Hypothalamus (tissue), 51 donors: ENCODE data around the gene ZNF445.
"Not testable (repeated sequence)": the region's sequence is repeated elsewhere in the genome, so short reads cannot be mapped to it uniquely, and the experiment has no call there.

Experiments
- DNase-seq, 51 donors: peaks; one replicate each; lab custom pipeline; 2025; lab: John Stamatoyannopoulos, UW

ZNF445 gene

DNA sequence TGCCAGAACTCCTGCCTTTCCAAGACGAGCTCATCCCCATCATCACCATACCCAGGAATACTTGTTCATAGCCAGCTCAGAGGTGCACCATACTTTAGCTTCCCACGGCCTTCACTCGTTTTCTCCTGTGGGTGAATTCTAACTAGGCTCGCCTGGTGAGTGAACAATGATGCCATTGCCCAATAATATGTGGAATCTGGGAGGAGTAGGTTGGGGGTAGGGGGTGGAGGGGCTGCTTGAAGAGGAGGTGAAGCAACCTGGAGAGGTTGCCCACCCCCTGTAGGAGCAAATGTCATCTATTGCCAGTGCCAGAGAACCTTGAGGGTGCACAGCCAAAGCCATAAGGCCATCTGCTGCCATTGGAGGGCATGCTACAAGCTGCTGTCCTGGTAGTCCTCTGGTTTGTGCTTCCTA is 592 bp upstream of the ZNF445 start:
- DNase-seq = peak in 2 of 51 donors; percentile 39 to 40

- no peak for DNase-seq
Measured at GRCh38 chr3:44476963-44477311, 533 bp downstream of the ZNF445 start.

DNA sequence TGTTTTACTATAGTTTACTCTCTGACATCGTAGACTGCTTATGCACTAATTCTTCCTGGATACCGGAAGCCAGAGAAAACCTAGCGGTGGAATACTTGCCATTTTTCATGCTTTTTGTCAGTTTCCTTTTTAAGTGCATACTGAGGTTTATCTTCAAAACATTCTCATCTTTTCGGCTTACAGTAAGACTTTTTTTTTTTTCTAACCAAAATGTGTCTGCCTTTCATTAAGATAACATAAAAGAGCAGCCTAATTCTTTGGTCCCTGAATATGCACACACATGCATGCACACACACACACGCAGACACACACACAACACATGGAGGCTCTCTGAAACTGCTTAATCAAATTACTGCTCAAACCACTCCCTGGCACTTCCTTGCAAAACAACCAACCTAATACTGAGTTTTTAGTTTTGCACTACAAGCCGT is 1.3 kb downstream of the ZNF445 start:
- DNase-seq = peak in 1 of 51 donors; percentile 14

- DNase-seq = not testable (repeated sequence)
Measured at GRCh38 chr3:44474886-44475285, 2.6 kb downstream of the ZNF445 start.

- DNase-seq = no peak
Measured at GRCh38 chr3:44470430-44470829, 7.0 kb downstream of the ZNF445 start.

DNA sequence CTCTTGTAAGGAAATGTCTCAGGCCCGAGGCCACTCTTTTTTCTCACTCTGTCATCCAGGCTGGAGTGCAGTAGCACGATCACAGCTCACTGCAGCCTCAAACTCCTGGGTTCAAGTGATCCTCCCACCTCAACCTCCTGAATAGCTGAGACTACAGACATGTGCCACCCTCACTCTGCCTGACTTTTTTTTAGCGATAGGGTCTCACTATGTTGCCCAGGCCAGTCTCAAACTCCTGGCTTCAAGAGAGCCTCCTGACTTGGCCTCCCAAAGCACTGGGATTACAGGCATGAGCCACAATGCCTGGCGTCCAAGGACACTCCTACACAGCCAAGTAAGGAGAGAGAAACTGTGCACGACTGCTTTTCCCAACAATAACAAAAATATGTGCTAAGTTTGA is 7.6 kb downstream of the ZNF445 start:
- DNase-seq = no peak

DNA sequence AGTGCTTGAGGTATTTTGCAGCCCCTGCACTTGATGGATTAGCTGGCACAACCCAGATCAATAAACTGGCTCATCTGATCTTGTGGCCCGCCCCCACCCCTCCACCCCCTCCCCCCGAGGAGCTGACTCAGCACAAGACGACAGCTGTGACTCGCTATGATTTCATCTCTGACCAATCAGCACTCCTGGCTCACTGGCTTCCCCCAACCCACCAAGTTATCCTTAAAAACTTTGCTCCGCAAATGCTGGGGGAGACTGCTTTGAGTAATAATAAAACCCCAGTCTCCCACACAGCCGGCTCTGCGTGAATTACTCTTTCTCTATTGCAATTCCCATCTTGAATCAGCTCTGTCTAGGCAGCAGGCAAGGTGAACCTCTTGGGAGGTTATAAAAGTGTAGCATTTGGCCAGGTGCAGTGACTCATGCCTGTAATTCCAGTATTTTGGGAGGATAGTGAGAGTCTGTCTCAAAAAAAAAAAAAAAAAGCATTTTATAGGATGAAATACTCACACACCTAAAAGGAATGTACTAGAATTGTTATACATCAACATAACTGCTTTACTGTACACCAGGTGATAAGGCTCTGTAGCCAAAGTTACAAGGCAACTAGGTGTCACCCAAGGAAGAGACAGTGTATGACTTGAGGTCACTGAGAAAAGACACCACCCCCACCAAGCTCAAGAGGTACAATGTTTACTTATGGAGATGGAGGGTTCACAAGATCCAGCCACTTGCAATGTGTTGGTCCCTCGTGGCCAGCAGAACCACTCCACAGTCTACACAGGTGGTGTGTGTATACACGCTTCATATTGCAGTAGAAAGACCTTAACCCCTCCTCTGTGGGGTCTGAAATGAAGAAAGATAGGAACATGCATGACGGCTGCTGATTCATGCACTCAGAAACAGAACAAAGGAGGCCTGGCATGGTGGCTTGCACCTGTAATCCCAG is 8.6 kb downstream of the ZNF445 start:
- peak in 4 of 51 donors; percentile 5 to 9 (median 6) for DNase-seq

DNA sequence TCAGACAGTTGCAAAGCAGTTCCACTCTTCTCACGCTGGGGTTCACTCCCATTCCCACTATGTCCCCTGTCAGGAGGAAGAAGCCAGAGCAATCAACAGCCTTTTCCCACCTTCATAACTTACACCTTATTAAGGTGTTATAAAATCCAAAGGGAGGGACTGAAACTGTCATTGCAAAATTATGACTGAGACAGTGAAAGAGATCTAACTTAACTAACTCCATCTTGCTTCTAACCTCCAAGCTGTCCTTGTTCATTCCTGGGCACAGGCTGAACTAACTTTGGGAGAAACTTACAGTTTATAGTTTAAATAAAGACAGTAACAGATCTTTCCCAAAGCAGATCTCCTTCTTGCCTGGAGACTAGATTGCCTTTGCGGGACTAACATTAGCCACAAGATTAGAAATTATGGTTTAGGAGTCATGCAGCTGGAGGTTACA is 9.4 kb downstream of the ZNF445 start:
- DNase-seq = not testable (repeated sequence)

DNA sequence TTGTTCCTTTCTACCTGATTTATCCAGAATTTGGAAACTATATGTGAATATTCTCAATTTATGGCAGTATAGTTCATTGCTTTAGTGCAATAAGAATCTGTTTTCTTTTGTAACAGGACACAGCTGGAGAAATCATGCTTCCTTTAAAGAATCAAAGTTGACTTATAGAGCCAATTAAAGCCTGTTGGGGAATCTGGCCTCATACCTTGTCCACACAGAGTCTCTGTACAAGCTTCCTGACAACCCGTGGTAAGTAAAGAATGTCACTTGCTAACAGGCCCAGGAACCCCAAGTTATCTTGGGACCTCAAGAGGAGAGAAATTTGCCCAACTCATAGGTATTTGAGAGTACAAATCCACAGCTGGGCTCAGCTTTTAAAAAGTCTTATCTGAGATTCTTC is 10.2 kb downstream of the ZNF445 start:
- DNase-seq = no peak

DNA sequence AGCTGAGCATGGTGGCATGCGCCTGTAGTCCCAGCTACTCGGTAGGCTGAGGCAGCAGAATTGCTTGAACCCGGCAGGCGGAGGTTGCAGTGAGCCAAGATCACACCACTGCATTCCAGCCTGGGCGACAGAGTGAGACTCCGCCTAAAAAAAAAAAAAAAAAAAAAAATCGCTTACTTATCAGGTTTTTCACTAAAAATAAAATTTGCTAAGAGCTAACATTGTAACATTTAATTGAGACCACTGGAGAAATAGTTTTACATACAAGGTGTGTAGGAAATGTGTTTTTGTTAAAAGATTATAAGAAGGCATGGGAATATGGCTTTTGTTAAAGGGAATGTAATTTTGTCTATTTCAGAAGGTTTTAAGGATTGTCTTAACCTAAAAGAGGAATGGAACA is 12.6 kb downstream of the ZNF445 start:
- not testable (repeated sequence) for DNase-seq

GRCh38 chr3:44464509-44464908 is 13.0 kb downstream of the ZNF445 start:
- DNase-seq = no peak

DNA sequence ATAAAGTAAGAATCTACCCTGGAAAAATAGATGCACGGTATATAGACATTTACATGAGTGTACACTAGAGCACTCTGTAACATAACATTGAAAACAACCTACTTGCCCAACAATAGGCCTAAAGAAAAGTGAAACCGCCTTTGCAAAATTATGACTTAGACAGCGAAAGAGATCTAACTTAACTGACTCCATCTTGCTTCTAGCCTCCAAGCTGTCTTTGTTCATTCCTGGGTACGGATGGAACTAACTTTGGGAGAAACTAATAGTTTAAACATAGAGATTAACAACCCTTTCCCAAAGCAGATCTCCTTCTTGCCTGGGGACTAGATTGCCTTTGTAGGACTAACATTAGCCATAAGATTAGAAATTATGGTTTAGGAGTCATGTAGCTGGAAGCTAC is 17.4 kb downstream of the ZNF445 start:
- not testable (repeated sequence) for DNase-seq

DNA sequence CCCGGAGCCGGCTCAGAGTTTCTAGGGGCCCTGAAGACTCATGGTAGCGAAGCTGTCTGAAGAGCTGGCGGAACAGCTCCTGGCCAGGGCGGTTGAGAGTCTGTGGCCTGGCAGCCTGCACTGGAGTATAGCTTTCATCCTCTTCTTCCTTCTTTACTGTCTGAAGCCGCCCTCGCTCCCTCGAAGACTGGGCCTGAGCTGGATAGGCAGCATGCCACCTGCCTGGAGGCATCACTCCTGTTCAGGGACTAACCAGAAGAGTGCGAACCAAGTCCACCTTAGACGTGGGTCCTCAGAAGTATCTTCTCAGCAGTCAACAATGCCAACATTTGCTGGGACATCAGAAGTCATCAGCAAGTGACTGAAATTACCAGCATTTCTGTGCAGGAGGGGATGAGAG is 22.2 kb downstream of the ZNF445 start:
- no peak for DNase-seq

- no peak for DNase-seq
Measured at GRCh38 chr3:44454258-44454657, 23.2 kb downstream of the ZNF445 start.

- DNase-seq = no peak
Measured at GRCh38 chr3:44451441-44451840, 26.0 kb downstream of the ZNF445 start.

DNA sequence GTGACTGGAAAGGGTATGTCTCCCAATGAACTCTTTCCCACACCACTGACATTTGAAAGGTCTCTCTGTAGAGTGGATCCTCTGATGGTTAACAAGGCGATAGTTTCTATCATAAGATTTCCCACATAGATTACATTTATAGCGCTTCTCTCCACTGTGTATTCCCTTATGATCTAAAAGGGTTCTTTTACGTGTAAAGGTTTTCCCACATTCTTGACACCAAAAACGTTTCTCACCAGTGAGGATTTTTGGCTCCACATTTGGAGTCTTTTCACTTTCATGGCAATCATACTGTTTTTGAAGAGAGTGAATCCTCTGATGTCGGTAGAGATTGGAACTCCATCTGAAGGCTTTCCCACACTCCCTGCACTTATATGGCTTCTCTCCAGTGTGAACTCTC is 30.5 kb downstream of the ZNF445 start:
- DNase-seq = no peak

- no peak for DNase-seq
Measured at GRCh38 chr3:44445786-44446185, 31.7 kb downstream of the ZNF445 start.

DNA sequence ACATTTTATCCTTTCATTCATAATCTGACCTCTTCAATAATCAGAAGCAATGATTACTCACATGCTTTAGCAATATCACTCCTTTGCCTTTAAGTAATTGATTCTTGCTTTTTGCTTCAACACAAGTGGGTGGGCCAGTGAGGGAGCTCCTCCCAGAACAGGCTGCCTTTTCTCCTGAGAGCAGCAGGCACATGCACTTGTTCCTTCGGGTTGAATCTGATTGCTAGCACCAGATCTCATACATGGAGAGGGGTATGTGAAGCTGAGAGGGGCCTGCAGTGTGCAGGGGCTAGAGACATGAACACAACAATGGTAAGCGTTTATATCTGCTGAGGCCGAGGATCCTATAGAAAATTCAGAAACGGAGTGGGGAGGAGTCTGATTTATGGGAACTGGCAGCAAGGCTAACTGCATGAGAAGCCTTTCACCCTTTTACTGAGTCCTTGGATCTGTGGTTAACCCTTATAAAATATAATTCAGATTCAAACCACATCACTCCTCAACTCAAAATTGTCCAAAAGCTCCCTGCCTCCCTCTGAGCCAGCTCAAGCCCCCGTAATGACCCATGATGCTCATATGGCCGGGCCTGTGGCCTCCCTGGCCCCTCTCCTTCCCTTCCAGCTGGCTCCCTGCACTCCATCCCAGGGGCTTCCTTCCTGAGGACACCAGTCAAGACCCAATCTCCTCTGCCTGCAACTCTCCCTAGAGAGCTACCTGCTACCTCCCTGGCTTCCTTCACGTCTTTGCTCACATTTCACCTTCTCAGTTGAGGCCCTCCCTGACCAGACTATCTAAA is 32.4 kb downstream of the ZNF445 start:
- no peak for DNase-seq

GRCh38 chr3:44444437-44444836 is 33.0 kb downstream of the ZNF445 start:
- no peak for DNase-seq

- no peak for DNase-seq
Measured at GRCh38 chr3:44442596-44443309, 34.7 kb downstream of the ZNF445 start.
